OCI-LY1 (cell line): ENCODE data around the gene URAD.

Experiments
- H2AFZ ChIP-seq: fragments of 200-600 bp; sonication (generic), shearing (Covaris generic); 2 replicates; pipeline ENCODE4 v1.6.0; 2014; ENCODE audit warnings: antibody characterized with exemption, mild to moderate bottlenecking, low read length
- H3F3A ChIP-seq: fragments of 200-600 bp; sonication (generic), shearing (Covaris generic); 2 replicates; pipeline ENCODE4 v1.6.0; 2014; ENCODE audit warnings: mild to moderate bottlenecking, antibody characterized with exemption, low read length, moderate library complexity; ENCODE audit not compliant: insufficient read depth
- H3K27ac ChIP-seq: fragments of 200-600 bp; sonication (generic); 2 replicates; pipeline ENCODE4 v1.5.1; 2014; ENCODE audit warnings: low read length, mixed run types, mild to moderate bottlenecking, low read depth; ENCODE audit not compliant: poor library complexity, severe bottlenecking
- H3K27me3 ChIP-seq: fragments of 200-600 bp; sonication (generic); 2 replicates; pipeline ENCODE4 v1.6.0; 2014; ENCODE audit warnings: antibody characterized with exemption, mild to moderate bottlenecking, low read length, moderate library complexity; ENCODE audit not compliant: insufficient read depth
- H3K36me3 ChIP-seq: fragments of 200-600 bp; sonication (generic); 2 replicates; pipeline ENCODE4 v1.6.1; 2014; ENCODE audit warnings: mild to moderate bottlenecking, antibody characterized with exemption, low read length, moderate library complexity, mixed read lengths; ENCODE audit not compliant: insufficient read depth
- H3K4me1 ChIP-seq: fragments of 200-600 bp; sonication (generic); 2 replicates; pipeline ENCODE4 v1.5.1; 2014; ENCODE audit warnings: mild to moderate bottlenecking, low read length, moderate library complexity; ENCODE audit not compliant: insufficient read depth, severe bottlenecking
- H3K4me2 ChIP-seq: fragments of 200-600 bp; sonication (generic), shearing (Covaris generic); 2 replicates; pipeline ENCODE4 v1.6.1; 2014; ENCODE audit warnings: low read length
- H3K4me3 ChIP-seq: fragments of 200-600 bp; sonication (generic); 2 replicates; pipeline ENCODE4 v1.5.1; 2014; ENCODE audit warnings: low read length, low read depth, mild to moderate bottlenecking, mixed read lengths; ENCODE audit not compliant: poor library complexity, severe bottlenecking
- H3K79me2 ChIP-seq: fragments of 200-600 bp; shearing (Covaris generic); 2 replicates; pipeline ENCODE4 v1.6.1; 2016; ENCODE audit warnings: mixed run types, low read length, mixed read lengths; ENCODE audit not compliant: insufficient read depth
- H3K9ac ChIP-seq: fragments of 200-600 bp; sonication (generic), shearing (Covaris generic); 2 replicates; pipeline ENCODE4 v1.6.1; 2014; ENCODE audit warnings: mild to moderate bottlenecking, low read length, mixed read lengths
- H3K9me2 ChIP-seq: fragments of 200-600 bp; sonication (generic), shearing (Covaris generic); 2 replicates; pipeline ENCODE4 v1.6.1; 2014; ENCODE audit warnings: low read depth, mild to moderate bottlenecking, low read length, mixed read lengths
- H3K9me3 ChIP-seq: fragments of 200-600 bp; shearing (Covaris generic); 2 replicates; pipeline ENCODE4 v1.6.1; 2014; ENCODE audit warnings: low read length, mixed read lengths
- H4K20me1 ChIP-seq: fragments of 200-600 bp; sonication (generic), shearing (Covaris generic); 2 replicates; pipeline ENCODE4 v1.6.0; 2016; ENCODE audit warnings: mild to moderate bottlenecking, low read length; ENCODE audit not compliant: insufficient read depth
- EZH2 ChIP-seq: fragments of 200-600 bp; sonication (generic), shearing (Covaris generic); IDR thresholded peaks from 2 replicates; pipeline ENCODE4 v1.8.0; 2017; ENCODE audit warnings: borderline replicate concordance, mixed run types, mild to moderate bottlenecking, antibody characterized with exemption, low read length, moderate library complexity, mixed read lengths
- TF ChIP-seq, protein P1 (sequence below): fragments of 200-600 bp; sonication (generic), shearing (Covaris generic); IDR thresholded peaks from 2 replicates; pipeline ENCODE4 v1.5.1; 2017; ENCODE audit warnings: mild to moderate bottlenecking, antibody characterized with exemption, low read length, moderate library complexity, mixed read lengths

Gene URAD

DNA sequence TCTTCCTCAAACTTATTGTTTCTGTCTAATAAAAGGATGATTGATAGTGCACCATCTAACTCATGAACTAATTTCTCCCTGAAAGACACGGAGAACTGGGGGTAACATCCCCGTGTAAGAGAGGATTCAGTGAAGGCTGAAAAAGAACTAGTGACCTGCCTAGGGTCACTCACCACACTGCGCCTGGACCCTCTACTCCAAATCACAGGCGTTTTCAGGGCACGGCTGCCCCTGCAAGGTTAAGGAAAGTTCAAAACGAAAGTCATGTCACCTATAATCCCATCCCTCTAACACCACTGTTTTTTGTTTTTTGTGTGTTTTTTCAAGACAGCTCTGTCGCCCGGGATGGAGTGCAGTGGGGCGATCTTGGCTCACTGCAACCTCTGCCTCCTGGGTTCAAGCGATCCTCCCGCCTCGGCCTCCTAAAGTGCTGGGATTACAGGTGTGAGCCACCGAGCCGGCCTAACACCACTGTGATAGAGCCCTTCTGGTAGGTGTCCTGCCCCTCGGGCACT lies 8.7 kb downstream of the URAD start:
- no peaks in the 10 kb centered on the region for H3K79me2 ChIP-seq
- H3K36me3 ChIP-seq = no peaks in the 10 kb centered on the region
- no peaks in the 10 kb centered on the region for H3K9me2 ChIP-seq
- no peak overlapping the region for H3K27ac ChIP-seq
- H3F3A ChIP-seq = no peaks in the 10 kb centered on the region
- no peak overlapping the region for H3K4me3 ChIP-seq
- no peak overlapping the region for H2AFZ ChIP-seq
- H3K4me1 ChIP-seq = no peaks in the 10 kb centered on the region
- H3K4me2 ChIP-seq = no peak overlapping the region
- no peak for TF ChIP-seq EZH2
- TF ChIP-seq, protein P1, sequence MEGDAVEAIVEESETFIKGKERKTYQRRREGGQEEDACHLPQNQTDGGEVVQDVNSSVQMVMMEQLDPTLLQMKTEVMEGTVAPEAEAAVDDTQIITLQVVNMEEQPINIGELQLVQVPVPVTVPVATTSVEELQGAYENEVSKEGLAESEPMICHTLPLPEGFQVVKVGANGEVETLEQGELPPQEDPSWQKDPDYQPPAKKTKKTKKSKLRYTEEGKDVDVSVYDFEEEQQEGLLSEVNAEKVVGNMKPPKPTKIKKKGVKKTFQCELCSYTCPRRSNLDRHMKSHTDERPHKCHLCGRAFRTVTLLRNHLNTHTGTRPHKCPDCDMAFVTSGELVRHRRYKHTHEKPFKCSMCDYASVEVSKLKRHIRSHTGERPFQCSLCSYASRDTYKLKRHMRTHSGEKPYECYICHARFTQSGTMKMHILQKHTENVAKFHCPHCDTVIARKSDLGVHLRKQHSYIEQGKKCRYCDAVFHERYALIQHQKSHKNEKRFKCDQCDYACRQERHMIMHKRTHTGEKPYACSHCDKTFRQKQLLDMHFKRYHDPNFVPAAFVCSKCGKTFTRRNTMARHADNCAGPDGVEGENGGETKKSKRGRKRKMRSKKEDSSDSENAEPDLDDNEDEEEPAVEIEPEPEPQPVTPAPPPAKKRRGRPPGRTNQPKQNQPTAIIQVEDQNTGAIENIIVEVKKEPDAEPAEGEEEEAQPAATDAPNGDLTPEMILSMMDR = no peak
- no peaks in the 10 kb centered on the region for H4K20me1 ChIP-seq
- H3K27me3 ChIP-seq = 0 out of 2 replicates have a peak, but pooled peaks cover 4% of the 10 kb centered on the region
- H3K9me3 ChIP-seq = no peaks in the 10 kb centered on the region
- H3K9ac ChIP-seq = no peak overlapping the region

DNA sequence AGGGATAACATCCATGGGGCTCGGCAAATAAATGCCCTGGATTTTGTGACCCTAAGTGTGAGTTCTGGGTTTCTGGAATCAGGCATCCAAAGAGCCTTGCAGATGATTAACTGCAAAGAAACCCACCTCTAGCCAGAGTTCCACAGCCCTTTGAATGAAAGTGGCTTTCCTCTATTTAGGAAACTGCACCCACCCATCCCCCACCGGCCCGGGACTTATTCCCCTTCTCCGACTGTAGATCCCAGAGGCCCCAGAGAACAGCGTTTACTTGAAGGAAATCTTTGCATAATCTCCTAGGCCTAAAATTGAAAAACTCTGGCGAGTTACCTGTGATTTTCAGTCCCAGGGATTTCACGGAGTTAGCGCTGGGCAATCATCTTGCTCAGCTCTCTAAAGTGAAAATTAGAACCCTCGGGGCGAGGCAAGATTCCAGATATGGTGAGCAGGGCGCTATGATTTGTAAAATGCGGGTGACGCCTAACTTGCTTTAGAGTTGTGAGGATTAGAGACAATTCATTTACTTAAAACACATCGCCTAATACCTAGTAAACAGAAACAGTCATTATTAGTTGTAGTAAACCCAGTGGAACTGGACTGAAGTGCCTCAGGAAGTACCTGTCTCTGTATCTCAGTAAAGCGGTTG lies 9.4 kb downstream of the URAD start:
- no peak overlapping the region for H3K27ac ChIP-seq
- H3F3A ChIP-seq = no peaks in the 10 kb centered on the region
- no peaks in the 10 kb centered on the region for H4K20me1 ChIP-seq
- no peaks in the 10 kb centered on the region for H3K4me1 ChIP-seq
- no peak overlapping the region for H3K4me3 ChIP-seq
- TF ChIP-seq, protein P1 = no peak
- TF ChIP-seq EZH2 = no peak
- H3K4me2 ChIP-seq = no peak overlapping the region
- no peaks in the 10 kb centered on the region for H3K36me3 ChIP-seq
- H2AFZ ChIP-seq = no peak overlapping the region
- H3K9me3 ChIP-seq = no peaks in the 10 kb centered on the region
- no peak overlapping the region for H3K9ac ChIP-seq
- H3K27me3 ChIP-seq = 0 out of 2 replicates have a peak, but pooled peaks cover 4% of the 10 kb centered on the region
- H3K9me2 ChIP-seq = no peaks in the 10 kb centered on the region
- H3K79me2 ChIP-seq = no peaks in the 10 kb centered on the region

DNA sequence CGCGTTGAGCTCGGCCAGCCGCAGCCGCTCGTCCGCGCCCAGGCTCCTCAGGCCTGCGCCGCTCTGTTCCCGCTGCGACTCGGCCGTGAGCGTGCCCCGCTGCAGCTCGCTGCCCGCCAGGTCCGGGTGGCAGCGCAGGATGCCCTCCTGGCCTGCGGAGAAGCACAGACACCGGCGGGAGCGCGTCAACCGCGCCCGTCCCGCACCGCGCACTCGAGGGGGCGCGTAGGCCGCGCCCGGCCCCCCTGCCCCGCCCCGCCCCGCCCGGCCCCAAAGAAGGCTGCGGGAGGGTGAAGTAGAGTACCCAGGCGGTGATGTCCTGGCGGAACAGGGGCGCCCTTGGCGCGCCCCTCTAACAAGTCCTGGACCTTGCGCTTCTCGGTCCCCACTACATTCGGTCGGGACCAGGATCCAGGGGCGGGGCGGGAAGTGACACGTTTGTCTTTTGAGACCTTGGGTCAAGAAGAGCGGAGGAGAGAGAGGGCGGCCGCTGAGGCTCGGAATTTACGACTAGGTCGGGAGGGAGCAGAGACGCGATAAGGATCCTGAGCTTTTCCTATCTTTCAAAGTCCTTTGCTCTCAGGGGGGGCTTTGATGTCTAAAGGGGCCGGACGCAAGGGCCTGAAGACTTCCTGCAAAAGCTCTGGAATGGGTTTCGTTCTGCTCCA lies 10.1 kb downstream of the URAD start:
- H3K4me1 ChIP-seq = no peaks in the 10 kb centered on the region
- H3F3A ChIP-seq = no peaks in the 10 kb centered on the region
- H3K79me2 ChIP-seq = no peaks in the 10 kb centered on the region
- no peak overlapping the region for H3K4me2 ChIP-seq
- H3K9ac ChIP-seq = no peak overlapping the region
- TF ChIP-seq EZH2 = no peak
- TF ChIP-seq, protein P1 = no peak
- H3K27ac ChIP-seq = no peak overlapping the region
- no peak overlapping the region for H3K4me3 ChIP-seq
- H3K9me3 ChIP-seq = no peaks in the 10 kb centered on the region
- no peaks in the 10 kb centered on the region for H3K36me3 ChIP-seq
- H2AFZ ChIP-seq = no peak overlapping the region
- H3K9me2 ChIP-seq = no peaks in the 10 kb centered on the region
- 0 out of 2 replicates have a peak, but pooled peaks cover 4% of the 10 kb centered on the region for H3K27me3 ChIP-seq
- no peaks in the 10 kb centered on the region for H4K20me1 ChIP-seq
